Measurements from ENCODE around the gene R3HCC1L.
A peak's percentile ranks its signal among the peaks of the same experiment; 100 is the strongest.

R3HCC1L gene

GRCh38 chr10:98267069-98267893 lies 132.8 kb downstream of the R3HCC1L start:
- DNase-seq, result no peak
- H3K4me1 ChIP-seq, result no peaks in the 10 kb centered on the region
- no peaks in the 10 kb centered on the region for H3K36me3 ChIP-seq
- no peaks in the 10 kb centered on the region for H3K9me3 ChIP-seq
- no peak overlapping the region for H3K4me3 ChIP-seq (ENCODE audit: low read depth, low read length)
- no peak for TF ChIP-seq CTCF (IDR thresholded peaks at IDR 0.05; ENCODE audit: low read depth, low read length)
- no peaks in the 10 kb centered on the region for H3K27me3 ChIP-seq

GRCh38 chr10:98267894-98268693 lies 133.6 kb downstream of the R3HCC1L start, which contains the start of gene LOXL4:
Gene LOXL4 (minus strand): TSS chr10:98268194. CDS start chr10:98263019, 5,175 bp downstream.
- H3K27me3 ChIP-seq, result no peaks in the 10 kb centered on the region
- H3K4me1 ChIP-seq, result no peaks in the 10 kb centered on the region
- no peaks in the 10 kb centered on the region for H3K36me3 ChIP-seq
- peak; percentile 37 for DNase-seq
- TF ChIP-seq CTCF (IDR thresholded peaks at IDR 0.05; ENCODE audit: low read depth, low read length), result no peak
- H3K4me3 ChIP-seq (ENCODE audit: low read depth, low read length), result peak within 1 kb of the TSS; percentile 34
- no peaks in the 10 kb centered on the region for H3K9me3 ChIP-seq

- TF ChIP-seq CTCF (IDR thresholded peaks at IDR 0.05; ENCODE audit: low read depth, low read length), result no peak
- no peak for DNase-seq
- no peaks in the 10 kb centered on the region for H3K4me1 ChIP-seq
- 0 out of 2 replicates have a peak overlapping the region, but pooled peaks have one; percentile 34 for H3K4me3 ChIP-seq (ENCODE audit: low read depth, low read length)
- no peaks in the 10 kb centered on the region for H3K27me3 ChIP-seq
- no peaks in the 10 kb centered on the region for H3K36me3 ChIP-seq
- H3K9me3 ChIP-seq, result no peaks in the 10 kb centered on the region
Measured at GRCh38 chr10:98268694-98269431, 134.4 kb downstream of the R3HCC1L start.

GRCh38 chr10:98269435-98269912 lies 135.0 kb downstream of the R3HCC1L start:
- peak; percentile 25 for DNase-seq
- Histone ChIP-seq H3K36me3 (no peaks in the 10 kb centered on the region), H3K4me1 (no peaks in the 10 kb centered on the region), H3K9me3 (no peaks in the 10 kb centered on the region), H3K4me3 (ENCODE audit: low read depth, low read length) (no peak overlapping the region), H3K27me3 (no peaks in the 10 kb centered on the region)
- TF ChIP-seq CTCF (IDR thresholded peaks at IDR 0.05; ENCODE audit: low read depth, low read length), result no peak

- DNase-seq, result no peak
- no peaks in the 10 kb centered on the region for H3K27me3 ChIP-seq
- no peak overlapping the region for H3K4me3 ChIP-seq (ENCODE audit: low read depth, low read length)
- H3K9me3 ChIP-seq, result no peaks in the 10 kb centered on the region
- H3K4me1 ChIP-seq, result no peaks in the 10 kb centered on the region
- no peak for TF ChIP-seq CTCF (IDR thresholded peaks at IDR 0.05; ENCODE audit: low read depth, low read length)
- H3K36me3 ChIP-seq, result no peaks in the 10 kb centered on the region
Measured at GRCh38 chr10:98270073-98270740, 135.8 kb downstream of the R3HCC1L start.

All from BE2C (cell line).